GM21390 (cell line): ENCODE results near the gene ADARB1.
"Not testable (repeated sequence)": the region's sequence is repeated elsewhere in the genome, so short reads cannot be mapped to it uniquely, and the experiment has no call there.

Experiments used
- ATAC-seq: cut with Tn5 transposase; IDR thresholded peaks from one replicate; pipeline ENCODE4 v1.9.1; 2021; ENCODE audit not compliant: unreplicated experiment

Gene ADARB1, protein sequence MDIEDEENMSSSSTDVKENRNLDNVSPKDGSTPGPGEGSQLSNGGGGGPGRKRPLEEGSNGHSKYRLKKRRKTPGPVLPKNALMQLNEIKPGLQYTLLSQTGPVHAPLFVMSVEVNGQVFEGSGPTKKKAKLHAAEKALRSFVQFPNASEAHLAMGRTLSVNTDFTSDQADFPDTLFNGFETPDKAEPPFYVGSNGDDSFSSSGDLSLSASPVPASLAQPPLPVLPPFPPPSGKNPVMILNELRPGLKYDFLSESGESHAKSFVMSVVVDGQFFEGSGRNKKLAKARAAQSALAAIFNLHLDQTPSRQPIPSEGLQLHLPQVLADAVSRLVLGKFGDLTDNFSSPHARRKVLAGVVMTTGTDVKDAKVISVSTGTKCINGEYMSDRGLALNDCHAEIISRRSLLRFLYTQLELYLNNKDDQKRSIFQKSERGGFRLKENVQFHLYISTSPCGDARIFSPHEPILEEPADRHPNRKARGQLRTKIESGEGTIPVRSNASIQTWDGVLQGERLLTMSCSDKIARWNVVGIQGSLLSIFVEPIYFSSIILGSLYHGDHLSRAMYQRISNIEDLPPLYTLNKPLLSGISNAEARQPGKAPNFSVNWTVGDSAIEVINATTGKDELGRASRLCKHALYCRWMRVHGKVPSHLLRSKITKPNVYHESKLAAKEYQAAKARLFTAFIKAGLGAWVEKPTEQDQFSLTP

DNA sequence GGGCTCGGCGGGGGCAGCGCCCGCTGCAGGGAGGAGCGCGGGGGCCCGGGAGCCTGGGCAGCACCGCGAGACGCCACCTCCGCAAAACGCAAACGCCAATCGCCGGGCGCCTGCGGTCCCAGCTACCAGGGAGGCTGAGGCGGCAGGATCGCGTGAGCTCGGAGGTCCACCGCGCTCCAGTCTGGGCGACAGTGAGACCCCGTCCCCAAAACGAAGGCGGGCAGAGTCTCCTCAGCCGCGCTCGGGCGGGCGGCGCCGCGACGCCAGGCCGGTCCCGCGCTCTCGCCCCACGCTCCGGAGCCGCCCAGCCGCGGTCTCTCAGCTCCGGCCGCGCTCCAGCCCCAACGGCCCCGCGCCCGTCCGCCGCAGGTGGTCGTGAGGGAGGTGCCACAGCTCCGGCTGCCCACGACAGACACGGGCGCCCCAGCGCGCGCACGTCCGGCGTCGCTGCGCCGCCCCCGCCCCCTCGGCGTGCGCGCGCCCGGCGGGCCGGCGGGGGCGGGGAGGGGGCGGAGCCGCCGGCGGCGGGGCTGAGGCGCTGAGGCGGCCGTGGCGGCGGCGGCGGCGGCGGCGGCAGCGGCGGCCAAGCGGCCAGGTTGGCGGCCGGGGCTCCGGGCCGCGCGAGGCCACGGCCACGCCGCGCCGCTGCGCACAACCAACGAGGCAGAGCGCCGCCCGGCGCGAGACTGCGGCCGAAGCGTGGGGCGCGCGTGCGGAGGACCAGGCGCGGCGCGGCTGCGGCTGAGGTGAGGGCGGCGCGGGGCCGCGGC lies at the start of gene ADARB1:
ADARB1 (plus strand) TSS at position 533 of the 770 bp plus-strand sequence. CDS start 97,077 bp downstream, outside the sequence.
- peak; percentile 67 for ATAC-seq

DNA sequence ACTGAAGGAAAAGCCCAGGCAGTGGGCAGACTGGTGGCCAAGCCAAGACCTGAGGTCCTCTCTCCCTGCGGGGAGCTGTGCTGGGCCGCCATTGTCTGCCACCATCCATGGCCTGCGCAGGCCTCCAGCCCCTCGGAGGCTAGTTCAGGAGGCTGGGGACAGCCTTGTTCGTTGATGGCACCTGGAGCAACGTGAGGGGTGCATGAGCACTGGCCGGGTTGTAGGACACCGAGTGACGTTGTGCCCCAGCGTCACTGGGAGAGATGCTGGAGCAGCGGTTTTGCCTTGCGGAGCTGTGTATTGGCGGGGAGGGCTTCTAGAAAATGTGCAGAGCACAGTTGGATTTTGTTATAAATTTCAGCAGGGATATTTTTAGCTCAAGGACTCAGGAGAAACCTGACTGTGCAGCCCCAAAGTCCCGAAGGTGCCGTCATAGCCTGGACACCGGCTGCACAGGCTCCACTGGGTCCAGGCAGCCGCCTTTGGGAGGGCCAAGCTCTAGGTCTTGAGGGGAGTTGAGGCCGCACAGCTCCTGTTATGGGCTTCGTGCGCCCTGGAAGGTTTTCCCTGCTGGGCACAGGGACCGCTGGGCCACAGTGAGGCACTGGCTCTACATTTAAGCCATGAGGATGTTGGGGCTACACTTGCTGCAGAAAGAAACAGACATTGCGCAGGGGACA lies 48.2 kb upstream of the ADARB1 start:
- ATAC-seq, result no peak

DNA sequence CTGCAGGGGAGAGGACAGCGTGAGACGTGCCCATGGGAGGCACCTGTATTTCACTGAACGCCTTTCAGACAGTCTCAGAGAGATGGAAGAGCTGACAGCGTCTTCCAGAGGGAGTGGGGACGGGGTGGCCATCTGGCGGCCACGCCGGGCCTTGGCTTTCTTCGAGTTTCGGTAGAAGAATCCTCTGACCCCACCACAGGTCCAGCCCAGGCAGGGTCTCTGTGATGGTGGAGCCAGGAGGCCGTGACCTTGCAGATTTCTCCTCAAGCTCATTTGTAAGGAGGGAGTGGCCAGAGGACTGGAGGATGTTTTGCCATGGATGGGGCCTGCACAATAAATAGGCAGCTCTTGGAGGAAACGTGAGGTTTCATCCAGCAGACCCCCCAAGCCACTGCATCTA lies 47.6 kb upstream of the ADARB1 start:
- ATAC-seq, result no peak

DNA sequence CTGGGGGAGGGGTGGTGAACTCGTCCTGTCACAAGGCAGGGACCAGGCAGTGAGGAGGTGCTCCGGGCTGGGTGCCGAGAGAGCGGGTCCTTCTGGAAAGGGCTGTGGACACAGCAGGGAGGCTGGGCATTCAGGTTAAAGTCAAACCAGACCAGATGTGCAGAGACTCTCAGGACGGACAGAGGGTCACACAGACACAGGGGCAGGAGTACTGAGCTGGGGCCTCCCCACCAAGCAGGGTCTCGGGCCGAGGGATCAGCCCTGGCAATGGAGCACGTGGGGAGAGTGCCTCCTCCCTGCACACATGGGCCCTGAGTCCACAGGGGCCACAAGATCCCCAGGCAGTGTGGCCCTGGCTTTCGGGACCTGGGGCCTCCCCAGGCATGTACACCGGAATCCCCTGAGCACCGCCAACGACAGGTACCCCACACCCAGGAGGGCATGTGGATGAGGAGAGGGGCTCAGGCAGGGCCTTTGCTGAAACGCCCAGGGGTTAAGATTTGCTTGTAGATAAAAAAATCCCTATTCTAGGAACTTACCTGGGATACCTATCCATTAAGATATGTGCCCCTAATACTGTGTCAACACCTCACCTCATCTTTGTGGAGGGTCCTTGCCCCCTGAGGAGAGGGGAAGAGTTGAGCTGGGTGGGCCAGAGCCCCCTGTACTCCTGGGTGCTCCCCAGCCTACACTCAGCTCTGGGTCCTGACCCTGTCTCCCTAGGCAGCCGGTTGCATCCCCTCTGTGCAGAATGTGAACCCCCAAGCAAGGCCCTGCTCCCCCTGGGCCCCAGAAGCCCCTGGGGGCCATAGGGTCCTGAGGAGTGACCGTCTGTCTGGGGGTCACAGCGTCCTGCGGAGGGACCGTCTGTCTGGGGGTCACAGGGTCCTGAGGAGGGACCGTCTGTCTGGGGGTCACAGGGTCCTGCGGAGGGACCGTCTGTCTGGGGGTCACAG lies 46.9 kb upstream of the ADARB1 start:
- no peak for ATAC-seq

DNA sequence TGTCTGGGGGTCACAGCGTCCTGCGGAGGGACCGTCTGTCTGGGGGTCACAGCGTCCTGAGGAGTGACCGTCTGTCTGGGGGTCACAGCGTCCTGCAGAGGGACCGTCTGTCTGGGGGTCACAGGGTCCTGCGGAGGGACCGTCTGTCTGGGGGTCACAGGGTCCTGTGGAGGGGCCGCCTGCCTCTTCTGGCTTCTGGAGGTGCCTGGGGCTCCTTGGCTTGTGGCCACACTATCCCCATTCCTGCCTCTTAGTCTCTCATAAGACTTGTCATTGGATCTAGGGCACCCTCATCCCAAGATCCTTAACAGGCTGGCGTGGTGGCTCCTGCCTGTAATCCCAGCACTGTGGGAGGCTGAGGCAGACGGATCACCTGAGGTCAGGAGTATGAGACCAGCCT lies 45.7 kb upstream of the ADARB1 start:
- not testable (repeated sequence) for ATAC-seq

DNA sequence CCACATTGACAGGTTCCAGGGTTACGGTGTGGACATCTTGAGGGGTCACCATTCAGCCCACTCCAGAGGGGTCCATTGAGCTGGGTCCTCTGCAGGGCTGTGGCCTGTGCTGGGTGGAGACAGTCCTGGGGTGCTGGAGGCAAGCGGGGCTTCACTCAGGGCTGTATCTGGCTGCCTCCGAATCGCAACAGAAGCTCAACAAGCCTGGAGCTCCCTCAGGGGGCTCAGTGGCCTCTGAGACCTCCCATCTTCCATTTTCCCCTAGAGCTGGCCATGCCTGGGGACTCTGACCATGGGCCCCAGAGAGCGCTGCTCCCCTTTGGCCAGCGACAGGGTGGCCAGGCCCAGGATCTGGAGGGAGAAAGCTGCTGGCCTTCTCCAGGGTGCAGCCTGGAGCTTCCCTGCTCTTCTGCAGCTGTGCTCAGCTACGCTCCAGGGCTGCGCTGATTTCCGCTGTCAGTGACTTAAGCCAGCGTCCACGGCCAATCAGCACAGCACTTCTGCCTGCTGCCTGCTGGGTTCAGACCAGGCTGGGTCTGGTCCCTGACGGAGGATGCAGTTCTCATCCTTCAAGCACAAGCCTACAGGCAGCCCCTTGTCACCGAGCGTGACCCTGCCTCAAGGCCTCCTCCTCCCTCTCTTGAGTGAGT lies 45.0 kb upstream of the ADARB1 start:
- no peak for ATAC-seq

DNA sequence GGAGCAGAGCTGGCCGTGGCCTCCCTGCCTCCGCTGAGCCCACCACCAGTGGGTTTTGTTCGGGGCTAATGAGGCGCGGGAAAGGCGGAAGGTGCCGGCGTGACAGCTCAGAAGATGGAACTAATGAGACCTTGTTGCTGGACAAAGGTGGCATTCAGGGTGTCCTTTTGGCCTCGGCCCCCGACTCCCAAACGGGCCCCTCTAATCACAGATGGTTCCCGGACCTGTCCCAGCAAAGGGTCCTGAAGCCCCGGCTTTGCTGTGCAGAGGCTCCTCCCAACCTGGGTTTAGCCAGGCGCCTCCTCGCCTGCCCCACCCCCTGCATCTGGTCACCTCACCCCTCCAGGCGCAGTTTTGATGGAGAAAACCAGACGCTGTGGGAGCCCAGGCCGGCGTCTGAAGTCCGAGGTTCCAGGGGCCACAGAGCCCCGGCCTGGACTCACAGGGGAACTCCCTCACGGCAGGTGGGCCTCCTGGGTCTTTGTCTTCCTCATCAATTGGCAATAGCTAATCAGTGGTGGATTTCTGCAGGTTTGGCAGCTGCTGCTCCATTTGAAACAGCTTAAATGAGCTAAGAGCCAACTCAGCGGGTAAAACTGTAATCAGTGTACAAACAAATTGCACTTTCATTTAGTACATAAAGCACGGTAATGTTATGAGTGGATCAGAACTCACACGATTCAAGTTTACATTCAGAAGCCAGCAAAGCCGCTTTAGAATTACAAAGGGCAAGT lies 44.3 kb upstream of the ADARB1 start:
- ATAC-seq, result no peak

DNA sequence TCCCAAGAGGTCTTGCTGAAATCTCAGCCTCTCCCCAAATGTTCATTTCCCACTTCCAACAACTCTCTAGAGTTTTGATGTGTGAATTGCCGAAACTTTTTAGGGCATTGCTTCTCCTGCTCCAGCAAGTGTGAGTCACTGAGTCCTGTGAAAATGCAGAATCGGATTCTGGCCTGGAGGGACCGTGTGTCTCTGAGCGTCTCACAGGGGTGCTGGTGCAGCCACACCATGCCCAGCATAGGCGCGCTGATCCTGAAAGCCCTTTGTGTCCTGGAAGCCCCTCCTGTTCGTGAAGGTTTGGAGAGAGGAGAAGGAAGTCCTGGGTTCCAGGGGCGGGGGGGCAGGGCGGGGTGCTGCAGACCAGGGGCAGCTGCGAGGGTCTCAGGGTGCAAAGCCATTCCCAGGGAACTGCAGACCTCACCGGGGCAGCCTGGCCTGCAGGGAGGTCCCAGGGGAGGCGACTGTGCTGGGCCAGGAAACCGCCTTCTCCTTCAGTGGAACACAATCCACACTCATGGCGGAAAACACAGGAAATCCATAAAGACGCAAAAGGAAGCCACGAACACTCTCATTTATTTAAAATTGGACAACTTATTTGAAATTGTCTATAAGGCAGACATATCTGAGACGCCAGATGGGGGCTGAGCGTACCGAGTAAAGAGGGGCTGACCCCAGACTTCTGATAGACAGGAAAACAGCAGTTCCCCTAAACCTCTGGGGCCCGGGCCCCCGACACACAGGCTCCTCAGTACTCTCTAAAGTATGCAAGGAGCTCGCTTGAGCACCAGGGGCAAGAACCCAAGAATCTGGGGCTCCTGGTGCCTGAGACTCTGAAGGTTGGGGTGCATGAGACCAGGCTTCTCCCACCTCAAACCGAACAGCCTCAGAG lies 43.5 kb upstream of the ADARB1 start:
- no peak for ATAC-seq

DNA sequence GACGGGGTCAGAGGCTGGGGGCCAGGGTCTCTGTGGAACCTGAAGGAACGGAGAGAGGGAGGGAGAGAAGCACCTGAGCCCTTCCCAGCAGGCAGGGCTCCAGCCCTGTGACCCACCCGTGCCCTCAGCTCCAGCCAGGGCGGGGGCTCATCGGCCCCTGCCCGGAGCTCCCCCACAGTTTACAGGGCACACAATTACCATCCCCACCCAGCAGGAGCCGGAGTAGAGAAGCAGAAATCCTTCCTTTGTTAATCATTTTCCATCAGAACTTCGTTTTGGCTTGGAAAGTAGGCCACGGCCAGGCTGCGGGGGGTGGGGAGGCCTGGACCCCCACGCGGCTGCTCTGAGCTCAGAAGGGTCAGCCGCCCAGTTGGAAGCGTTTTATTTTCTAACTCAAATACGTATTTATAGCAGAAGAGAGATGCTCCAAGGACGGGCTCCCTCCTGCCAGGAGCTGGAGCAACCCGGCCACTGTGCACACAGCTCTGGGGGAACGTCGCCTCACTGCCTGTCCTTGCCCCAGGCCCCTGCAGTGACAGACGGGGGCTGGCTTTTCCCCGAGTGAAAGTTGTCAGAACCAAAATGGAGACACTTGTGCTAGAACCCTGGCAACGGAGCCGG lies 42.7 kb upstream of the ADARB1 start:
- ATAC-seq, result no peak

DNA sequence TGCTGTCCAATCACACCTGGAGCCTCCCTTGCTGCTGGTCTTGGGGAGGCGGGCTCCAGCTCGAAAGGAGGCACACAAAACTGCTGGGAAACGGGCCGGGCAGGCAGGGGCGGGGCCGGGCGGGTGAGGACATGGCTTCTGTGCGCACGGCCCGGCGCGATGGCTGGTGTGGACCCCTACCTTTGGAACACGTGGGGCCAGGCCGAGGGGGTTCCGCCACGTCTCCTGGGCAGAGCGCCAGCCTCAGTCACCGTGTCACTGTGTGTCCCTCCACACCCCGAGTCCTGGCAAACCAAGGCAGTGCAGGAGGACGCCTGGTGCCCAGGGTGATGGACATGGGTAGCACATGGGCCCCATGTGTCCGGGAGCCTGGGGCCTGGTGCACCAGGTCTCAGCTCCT lies 42.0 kb upstream of the ADARB1 start:
- ATAC-seq, result no peak

DNA sequence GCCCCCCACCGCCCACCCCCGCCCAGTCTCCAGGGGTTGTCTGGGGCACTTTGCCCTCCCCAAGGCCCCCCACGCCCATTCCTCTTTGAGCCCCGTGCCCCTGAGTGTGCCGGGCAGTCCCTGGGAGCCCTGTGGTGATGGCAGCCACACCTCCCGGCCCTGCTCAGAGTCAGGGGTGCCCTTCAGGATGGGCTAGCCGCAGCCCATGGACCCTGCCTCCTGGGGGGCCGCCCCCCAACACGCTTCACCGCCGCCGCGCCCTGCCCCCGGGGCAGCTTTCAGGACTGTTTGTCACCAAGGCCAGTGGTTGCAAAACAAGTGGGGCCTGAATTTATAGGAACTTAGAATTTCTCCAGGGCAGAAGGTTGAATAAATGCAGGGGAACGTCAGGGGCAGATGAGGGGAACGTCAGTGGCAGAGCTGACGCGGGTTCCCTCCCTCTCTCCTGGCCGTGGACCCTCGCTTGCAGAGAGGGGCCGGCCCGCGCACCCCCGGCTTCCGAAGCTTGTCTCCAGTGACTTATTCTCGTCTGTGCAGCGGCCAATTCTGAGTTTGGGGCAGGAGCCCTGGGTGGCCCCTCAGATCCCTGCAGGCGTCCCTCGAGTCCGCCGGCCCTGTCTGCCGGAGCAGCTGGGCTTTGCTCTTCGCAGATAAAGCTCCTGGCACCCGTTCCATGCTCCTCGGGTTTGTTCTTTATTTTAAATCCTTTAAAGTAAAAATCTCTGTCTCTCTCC lies 41.2 kb upstream of the ADARB1 start:
- no peak for ATAC-seq

DNA sequence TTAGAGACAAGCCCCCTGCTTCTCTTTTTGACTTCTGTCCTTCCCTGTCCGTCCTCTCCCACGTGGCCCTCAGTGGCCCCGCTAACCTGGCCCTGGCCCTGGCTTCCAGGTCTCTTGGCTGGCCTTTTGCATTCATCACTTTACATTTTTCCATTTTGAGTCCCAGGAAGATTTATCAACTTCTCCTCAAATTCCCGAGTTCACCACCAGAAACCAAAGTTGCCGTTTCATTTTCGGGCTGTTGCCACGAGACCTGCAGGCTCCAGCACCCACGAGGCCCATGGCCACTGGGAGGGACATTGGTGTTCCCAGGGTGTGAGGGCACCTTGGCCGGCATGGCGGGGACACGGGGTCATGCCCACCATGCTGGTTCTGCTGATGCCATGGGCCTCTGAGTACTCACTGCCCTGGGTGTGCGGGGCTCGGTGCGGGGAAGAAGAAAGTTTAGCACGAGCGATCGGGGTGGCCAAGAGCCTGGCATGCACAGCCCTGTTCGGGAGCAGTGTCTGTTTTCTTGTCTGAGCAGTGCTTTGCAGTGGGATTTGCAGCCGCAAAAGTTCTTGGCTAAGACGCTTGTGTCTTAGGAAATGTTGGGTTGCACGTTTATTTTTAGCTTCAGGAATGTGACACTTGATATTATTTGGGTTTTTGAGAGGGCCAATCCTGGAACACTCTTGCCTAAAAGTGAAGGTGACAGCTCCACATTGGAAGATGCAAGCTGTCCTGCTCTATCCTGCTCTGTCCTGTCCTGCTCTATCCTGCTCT lies 40.4 kb upstream of the ADARB1 start:
- no peak for ATAC-seq

DNA sequence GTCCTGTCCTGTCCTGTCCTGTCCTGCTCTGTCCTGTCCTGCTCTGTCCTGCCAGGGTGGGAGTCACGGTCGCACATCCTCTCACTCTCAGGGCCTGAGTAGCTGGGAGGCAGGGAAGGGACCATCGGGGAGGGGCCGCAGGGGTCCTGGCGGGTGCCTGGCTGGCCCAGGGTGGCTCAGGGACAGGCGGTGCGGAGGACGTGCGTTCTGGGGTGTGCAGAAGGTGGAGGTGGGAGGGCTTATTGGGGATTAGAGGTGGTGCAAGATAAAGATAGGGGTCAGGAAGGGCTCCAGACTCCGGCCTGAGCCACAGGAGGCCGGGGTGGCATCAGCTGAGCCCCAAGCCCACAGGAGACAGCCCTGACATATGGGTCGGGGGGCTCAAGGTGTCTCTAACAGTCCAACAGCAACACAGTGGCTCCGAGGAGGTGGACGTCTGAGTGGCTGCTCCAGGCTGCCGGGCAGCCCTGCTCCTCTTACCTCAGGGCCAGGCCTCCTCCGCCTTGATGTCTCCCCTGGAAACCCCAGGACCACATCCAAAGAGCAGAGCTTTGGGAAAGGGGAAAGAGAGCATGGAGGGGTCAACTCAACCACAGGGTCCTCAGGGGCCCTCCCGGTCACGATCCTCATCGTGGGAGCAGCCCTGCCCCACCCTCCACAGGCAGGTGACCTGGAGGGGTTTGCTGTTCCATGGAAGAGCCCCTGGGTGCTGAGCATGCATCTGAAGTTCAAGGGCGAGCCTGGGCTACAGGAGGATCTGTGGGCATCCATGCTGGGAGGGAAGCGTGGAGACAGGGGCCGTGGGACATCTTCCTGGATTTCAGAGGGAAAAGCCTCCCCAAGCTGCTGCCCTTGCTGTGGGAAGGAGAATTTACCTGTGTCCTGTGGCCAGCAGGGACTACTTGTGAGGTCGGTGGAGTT lies 39.6 kb upstream of the ADARB1 start:
- no peak for ATAC-seq

DNA sequence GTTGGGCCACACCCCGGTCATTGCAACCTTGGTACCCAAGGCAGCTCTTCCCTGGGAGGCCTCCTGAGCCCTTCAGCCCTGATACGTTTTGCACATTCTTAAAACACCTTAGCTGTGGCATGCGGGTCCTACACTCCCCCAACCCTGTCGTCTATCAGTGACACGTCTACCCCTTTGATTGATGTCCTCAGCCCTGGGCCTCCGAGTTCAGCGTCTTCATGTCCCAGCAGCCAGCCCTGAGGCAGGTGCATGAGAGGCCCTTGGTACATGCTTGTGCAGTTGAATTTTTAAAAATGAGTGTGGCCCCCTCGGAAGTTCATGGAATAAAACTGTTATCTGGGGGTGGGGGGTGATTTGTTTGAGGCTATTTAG lies 38.9 kb upstream of the ADARB1 start:
- no peak for ATAC-seq

DNA sequence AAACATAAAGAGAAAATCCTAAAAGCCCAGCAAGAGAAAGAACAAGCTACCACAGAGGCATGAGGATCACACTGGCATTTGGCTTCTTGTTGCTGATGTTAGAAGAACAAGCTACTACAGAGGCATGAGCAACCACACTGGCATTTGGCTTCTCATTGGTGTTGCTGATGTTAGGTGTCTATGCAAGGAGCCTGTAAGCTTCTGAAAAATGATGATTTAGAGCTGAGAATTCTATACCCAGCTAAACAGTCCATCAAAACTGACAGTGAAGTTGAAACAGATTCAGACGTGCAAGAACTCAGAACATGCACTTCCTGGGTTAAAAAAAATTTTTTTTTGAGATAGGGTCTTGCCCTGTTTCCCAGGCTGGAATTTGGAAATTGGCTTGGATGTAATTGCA lies 37.8 kb upstream of the ADARB1 start:
- no peak for ATAC-seq
